ENCODE data around the gene HLF.

The HLF gene

DNA sequence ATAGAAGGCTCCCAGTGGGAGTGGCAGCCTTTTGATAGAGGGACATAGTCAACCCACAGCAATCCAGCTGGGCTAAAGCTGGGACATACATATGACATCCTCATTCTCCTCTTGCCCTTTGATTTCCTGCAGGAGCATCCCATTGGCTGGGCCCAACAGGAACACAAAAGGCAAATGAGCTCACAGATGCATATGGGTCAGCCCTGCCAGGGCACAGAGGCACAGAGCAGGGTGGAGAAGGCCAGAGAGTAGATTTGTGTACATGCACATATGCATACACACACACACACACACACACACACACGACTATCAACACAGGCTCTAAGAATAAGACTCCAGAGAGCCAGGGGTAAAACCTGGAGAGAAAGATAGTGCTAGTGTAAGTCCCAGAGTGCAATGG lies 98.3 kb downstream of the HLF start:
- no peak for DNase-seq (ENCODE audit: low spot score)

DNA sequence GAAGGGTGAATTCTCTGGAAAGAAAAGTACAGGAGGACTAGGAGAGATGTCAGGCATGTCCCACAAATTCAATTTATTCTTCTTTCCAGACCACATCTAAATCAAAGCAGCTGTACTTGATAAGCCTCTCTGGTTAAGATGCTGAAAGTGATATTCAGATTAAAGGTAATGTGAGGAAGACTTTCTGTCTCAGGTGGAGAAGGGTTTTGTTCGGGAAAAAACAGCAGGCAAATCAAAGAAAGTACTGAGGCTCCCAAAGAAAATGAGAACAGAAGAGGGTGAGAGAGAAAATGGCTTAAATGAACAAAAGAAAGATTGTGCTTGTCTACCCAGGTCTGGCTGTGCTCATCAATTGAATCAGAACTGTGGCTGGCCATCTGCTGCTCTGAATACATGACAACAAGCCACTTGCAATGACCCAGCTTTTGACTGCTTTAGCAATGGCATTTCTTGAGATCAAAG lies 101.3 kb downstream of the HLF start:
- no peak for DNase-seq (ENCODE audit: low spot score)

DNA sequence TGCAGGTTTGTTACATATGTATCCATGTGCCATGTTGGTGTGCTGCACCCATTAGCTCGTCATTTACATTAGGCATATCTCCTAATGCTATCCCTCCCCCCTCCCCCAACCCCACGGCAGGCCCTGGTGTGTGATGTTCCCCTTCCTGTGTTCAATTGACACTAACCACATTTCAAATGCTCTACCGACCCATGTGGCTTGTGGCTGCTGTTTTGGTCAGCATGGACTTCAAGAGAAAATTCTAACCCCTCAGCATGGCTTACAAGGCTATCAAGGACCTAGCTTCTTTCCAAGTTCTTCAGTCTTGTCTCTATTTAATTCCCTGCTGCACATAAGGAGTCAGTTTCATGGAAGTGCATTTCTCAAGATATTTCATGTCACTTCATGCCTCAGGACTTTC lies 103.9 kb downstream of the HLF start:
- DNase-seq (ENCODE audit: low spot score) = no peak
